G401.6 (cell line): ENCODE measurements around the gene KLHL29.

Experiments used
- FAIRE-seq: peaks from 2 replicates; lab custom pipeline; 2012; peaks lifted over from hg19 to GRCh38; lab: Jason Lieb, UNC

The KLHL29 gene

DNA sequence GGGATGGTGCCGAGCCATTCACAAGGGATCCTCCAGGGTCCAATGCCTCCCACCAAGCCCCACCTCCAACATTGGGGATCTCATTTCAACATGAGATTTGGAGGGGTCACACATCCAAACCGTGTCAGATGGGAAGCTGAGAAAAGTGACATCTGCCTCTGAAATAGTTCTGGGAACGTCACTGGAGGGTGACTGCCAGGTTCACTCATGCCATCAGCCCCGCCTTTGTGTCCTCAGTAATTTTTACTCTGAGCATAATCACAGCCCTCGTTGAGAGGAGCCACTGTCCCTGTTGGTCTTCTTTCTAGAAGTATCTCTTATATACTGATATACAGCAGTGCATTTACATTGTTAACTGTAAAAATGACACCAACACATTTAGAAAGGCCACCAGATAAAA, 67.4 kb downstream of the KLHL29 start:
- FAIRE-seq: no peak

DNA sequence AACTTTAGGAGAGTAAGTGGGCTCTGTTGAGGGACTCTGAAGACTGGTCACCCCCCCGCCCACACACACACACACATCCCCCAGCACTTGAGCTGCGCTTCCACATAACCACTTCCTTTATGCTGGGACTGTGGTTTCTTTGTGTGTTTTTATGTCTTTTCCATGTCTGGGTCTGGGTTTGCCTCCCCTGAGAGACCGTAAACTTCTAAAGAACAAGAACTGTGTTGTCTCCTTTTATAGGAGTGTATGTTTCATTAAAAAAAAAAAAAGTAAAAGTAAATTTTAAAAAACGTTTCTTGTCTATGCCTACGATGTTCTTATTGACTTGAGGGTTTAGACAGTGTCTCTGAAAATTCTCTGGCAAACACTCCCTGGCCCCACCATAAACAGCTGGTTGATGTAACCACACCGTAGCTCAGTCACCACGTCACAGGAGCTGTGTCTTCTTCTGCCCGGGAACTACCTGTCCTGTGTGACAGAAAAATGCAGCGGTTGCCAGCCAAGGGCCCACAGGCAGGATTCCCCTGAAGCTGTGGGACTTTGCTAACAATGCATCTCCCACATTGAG, 68.0 kb downstream of the KLHL29 start:
- FAIRE-seq: no peak

DNA sequence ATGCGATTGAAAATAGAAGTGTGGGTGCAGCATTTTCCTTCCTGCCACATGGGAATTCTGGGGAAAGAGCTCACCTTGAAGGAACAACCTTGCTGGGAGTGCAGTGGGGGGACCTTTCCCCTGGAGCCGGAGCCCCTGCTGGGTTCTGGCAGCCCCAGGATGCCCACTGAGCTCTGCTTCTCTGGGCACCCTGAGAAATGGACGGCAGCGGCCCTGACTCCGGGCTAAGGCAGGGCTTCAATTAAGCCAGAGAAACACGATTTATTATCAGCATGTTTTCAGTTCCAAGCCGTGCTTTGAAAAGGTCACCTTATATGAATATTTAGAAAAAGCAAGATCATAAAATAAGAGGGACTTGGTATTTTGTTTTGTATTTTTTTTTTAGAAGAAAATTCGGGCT, 68.5 kb downstream of the KLHL29 start:
- FAIRE-seq: no peak

DNA sequence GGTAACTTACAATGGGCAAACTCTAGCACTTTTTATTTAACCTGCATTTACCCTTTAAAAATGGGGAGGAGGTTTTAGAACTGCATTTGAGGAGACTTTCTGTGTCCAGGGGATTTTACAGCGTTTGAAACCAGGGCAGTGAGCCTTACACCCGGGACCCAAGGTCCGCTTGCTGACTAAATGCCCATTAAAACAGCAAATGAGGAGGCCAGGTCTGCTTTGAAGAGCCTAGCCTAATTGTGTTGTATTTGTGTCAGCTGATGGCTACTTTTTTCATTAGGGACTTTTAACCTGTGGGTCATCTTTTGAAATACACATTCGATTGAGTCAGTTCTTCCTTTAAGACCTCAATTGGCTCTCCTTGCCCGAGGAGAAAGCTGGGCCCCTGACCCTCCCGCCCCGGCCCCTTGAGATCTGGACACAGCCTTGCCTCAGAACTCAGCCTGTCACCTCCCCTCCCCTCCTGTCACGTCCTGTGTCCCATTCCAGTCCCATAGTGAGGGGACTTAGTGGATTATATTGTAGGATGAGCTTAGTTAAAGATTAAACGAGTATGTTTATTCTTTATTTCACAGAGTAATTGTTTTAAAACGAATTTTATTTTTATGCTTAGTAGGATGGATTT, 69.0 kb downstream of the KLHL29 start:
- no peak for FAIRE-seq

DNA sequence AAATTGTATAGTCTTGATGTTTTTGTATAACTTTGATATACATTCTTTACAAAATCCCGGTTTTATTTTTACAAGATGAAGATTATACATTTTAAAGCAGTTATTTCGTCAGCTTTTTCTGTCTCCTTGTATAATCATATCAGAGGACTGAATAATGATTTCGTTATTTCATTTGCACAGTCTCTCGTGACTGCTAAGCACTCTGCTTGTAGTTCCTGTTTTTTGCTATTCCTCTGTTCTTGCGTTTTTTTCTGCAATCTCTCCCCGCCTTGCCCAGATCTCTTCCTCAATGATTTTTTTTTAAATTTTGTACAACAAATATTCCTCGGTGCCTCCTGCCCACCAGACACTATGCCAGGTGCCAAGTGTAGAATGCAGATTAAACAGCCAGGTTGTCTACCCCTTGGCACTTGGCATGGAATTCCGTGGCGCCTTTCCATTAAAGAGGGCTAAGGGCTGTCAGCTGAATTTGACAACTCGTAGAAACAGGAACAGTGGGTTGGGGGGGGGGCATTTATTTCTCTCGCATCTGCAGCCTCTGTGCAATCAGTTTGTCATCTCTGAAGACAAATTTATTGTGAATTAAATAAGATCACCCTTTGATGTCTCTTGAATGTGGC, 69.6 kb downstream of the KLHL29 start:
- FAIRE-seq: no peak

DNA sequence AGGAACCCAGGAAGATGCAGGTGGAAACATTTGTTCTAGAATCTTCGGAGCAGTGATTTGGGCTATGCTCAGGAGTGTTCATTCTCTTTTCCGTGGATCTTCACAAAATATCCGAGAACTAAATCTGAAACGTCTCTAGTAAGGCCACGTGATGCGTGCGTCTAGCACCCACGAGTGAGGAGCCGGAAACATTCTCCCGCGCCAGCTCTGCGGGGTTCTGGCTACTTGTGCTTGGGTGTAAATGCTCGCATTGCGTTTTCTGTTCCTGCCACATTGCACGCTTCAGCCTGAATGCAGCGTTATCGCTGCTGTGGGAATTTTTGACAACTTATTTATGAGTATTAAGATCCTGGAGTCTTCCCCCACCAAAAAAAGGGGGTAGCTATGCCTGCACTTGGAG, 71.4 kb downstream of the KLHL29 start:
- no peak for FAIRE-seq

DNA sequence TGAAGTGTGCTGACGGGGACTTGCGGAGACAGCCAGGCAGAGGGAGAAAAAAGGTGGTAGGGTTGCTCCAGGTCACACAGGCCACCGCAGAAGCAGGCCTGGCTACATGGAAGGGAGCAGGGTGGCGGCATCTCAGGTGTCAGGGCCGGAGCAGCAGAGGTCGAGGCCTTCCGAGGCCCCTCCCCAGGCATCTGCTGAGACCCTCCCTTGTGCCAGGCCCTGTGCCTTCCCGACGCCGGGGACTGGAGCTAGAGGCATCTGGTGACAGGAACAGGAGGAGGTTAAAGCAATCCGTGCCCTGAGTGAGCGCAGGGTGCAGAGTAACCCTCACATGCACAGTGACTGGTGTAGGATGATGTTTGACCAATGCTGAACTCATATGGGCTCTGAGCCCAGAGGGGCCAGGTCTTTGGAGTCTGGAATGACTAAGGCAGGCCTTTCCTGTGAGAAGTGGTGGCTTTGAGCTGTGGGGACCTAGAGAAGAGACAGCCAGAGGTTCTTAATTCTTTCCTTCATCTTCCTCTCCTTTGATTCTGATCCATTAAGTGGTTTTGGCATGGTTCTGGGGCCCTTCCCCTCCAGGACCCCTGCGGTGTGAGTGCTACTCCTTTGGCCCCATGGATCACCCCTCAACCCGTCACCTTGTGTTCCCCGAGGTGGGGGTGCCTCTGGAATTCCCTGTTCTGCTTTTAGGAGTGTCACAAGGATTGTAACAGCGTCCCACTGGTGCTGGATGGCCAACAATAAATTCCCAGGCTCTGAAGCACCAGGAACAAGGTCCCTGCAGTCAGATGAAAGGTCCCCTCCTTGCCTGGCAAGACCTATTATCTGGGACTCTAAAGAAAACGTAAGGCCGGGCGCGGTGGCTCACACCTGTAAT, 72.1 kb downstream of the KLHL29 start:
- no peak for FAIRE-seq

DNA sequence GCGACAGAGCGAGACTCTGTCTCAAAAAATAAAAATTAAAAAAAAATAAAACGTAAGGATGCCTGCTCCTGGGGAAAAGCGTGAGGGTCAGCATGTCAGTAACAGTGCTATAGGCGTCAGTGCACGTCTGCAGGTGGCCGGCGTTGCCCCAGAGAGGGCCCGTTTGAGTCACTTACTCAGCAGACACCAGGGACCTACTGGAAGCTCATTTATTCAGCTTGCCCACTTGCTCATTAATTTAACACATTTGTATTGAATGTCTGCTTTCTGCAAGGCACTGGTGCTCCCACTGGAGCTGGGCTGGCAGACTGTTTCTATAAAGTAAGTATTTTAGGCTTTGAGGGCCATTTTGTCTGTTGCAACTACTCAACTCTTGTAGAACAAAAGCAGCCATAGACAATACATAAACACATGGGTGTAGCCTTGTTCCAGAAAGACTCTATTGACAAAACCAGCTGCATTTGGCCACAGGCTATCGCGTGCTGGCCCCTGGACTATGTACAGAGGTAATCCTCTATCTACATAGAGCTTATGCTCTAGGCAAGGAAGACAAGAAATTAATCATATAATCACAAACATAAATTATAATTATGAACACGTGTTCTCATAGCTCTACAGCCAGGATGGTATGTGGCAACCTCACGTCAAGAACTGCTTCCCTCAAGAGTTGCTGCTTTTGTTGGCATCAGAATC, 73.2 kb downstream of the KLHL29 start:
- no peak for FAIRE-seq

DNA sequence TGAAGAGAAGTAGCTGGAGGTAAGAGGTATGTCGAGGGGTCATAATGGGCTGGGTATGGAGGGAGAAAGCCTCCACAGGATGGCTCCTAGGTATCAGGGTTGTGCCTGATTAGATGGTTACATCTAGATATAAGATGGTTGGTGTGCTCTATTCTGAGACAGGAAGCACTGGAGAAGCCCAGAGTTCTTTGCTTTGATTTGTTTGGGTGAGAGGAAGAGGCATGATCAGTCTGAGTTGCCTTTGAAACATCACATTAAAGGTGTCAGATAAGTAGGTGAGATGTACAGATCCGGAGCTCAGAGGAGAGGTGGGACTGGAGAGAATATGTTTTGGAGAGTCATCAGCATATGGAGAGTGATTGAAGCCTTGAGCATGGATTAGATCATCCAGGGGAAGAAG, 74.1 kb downstream of the KLHL29 start:
- FAIRE-seq: no peak

DNA sequence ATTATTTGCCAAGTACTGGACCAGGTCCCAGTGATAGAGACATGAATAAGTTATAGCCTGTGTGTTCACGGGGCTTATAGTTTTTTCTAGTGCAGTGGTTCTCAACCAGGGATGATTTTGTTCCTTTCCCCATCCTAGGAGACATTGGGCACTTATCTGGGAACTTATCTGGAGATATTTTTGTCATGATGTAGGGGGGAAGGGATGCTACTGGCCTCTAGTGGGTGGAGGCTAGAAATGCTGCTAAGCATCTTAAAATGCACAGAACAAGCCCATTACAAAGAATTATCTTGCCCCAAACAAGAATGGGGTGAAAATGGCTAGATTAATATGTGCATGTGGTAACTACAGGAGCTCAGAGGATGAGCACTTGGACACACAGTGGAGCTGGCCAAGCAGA, 75.2 kb downstream of the KLHL29 start:
- FAIRE-seq: no peak

DNA sequence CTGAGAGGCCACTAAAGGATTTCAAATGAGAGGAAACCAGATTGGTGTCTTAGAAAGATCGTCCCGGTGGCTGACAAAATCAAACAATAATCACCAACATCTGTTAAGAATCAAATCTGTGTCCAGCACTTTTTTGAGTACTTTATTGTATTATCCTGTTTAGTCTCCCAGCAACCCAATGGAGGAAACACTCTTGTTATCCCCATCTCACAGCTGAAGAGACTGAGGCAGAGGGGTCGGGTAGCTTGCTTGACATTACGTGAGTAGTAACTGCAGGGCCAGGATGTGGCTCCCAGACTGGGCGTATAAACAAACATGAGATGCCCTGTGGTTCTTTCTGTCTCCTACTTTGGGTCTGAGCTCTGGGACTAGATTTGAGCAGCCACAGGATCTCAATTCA, 76.0 kb downstream of the KLHL29 start:
- FAIRE-seq: no peak

DNA sequence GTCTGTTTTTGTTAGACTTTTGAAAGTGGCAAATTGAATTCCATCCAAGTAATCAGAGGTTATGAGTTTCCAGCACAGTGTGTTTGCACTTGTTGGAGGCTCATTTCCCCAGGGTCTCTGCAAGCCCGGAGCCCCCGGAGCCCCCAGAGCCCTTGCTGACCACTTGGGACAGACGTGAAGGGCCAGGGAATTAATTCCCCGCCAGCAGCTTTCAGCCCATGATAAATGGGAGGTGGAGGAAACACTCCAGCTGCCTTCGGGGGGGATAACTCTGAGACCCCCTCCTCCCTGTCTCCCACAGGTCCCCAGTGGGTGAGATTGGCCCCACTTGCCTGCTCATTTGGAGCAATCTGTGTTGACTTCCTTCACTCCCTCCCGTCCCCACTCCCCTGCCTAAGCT, 79.2 kb downstream of the KLHL29 start:
- no peak for FAIRE-seq

DNA sequence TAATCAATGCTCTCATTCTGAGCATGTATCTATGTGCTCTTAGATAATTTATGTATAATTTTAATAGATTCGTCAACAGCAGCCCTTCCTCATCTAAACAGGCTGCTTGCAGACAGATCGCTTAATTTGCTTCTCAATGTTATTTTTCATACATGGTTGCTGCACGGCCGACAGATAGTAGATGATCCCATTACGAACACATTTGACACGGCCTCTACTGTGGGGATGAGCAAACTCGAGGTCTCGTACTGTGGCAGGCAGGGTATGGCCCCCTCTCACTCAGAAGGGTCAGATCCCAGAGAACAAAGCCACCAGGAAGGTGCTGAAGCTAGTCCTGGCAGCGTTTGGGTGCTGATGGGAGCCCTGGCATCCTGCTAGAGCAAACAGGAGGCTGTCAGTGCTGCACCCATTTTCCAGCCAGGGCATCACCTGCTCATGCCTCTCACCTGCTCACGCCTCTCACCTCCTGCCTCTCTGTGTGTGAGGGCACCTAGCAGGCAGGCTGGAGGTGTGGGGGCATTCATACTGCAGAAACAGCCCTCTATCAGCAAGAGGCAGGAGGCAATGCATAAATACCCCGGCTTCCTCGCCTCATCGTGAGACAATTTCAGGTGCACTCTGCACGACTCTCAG, 80.0 kb downstream of the KLHL29 start:
- no peak for FAIRE-seq

DNA sequence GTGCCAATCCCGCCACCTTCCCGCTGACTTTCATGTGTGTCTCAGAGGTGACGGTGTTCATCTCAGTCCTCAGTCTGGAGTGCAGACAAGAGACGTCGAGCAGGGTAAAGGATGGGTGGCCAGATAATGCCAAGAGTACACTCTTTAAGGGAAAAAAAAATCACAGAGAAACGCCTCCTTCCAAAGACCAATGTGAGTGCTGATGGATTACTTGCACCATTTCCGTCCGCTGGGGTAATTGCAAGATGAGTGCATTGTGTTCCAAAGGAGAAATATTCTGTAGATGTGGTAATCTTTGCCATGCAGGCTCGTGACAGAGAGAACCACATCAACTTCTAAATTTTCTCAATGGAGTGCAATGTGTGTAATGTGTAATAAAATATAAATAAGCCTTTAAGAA, 81.0 kb downstream of the KLHL29 start:
- no peak for FAIRE-seq

DNA sequence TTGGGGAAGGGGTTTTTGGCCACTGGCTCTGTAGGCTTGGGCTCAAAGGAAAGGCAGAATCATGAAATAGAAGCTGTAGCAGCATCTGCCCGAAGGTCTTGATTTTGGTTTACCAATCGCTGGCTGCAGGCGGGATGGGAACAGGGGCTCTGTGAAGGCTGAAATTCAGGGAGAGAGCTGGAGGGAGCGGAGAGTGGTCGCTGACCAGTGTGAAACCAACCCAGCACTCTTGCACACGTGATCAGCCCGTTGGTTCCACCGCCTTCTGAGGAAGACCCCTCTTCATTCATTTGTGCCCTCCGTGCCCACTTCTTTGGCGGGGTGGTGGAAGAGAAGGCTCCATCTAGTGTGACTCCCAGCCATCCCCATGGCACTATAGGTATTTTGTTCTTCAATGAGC, 82.6 kb downstream of the KLHL29 start:
- FAIRE-seq: no peak

DNA sequence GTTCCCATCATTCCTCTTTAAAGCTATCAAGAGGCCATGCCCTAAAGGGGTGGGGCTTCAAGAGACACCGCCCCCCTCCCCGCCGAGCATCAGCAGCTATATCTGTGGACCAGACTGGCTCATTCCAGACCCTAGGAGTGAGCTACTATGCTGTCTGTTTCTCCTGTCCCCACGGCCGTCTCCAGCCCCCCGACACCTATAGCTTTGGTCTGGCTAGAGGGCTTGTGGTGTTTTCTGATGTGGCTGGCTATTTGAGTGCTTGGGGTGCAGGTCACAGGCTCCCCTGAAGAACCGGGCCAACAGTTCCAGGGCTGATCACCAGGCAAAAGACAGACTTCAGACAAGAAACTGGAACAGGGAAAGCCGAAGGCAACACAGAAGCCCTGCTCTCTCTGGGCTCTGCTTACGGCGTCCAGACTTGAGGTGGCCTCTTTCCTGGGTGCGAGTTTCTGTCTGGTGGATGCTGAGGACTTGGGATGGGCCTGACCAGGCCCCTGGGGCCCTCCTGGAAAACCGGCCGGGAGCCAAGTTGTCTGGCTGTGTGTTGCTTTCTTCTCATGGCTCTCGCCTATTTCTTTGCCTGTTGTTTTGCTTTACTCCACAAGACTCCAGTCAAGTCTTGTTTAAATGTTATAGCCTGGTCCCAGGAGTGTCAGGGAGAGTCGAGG, 83.6 kb downstream of the KLHL29 start:
- no peak for FAIRE-seq

DNA sequence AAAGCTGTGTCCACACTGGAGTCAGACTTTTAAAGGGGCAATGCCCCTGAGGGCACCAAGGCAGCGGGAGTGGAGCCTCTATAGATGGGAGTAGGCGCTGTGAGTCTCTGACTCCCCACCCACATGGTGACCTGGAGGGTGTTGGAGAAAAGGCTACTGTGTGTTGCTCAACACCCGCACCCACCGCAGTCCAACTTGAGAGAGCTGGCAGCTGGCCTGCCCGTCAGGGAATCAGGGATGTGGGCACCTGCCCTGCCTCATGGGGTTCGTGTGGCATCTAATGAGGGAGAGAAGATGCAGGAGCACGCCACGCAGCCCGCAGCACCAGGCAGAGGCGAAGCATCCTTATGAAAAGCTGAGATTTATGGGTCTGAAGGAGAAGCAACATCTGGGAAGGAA, 84.2 kb downstream of the KLHL29 start:
- FAIRE-seq: no peak

DNA sequence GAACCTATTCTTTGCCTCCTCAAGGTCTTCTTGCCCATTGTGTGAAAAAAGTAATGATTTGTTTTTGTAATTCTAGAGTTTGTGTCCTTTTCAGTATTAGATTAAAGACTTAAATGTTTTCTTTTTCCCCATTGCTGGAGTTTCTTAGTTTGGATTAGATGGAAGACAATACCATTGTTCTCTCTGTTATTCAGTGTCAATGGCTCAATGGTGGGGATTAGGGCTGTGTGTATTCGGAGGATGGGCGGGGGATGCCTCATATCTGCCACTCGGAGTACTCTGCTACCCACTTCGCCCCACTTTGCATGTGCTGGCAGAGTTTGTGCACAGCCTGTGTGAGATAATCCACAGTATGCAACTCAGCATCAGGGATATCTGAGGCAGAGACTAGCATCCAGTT, 90.1 kb downstream of the KLHL29 start:
- FAIRE-seq: no peak

DNA sequence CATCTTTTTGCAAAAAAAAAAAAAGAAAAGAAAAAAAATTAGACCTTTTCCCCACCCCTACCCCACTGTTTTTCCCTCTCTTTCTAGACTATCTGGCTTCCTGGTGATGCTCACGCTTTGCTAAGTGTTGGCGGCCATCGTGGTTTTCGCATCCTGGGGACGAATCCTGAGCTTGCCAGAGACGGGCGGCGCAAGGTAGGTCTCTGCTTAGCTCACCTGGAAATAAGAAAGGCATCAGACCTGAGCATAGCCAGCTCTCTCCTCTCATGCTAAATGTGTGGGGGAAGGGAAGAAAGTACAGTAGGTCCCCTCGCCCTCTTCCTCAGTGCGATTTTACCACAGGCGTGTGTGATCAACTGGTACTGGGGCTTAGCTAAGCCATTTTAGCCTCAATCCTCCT, 90.5 kb downstream of the KLHL29 start:
- no peak for FAIRE-seq

DNA sequence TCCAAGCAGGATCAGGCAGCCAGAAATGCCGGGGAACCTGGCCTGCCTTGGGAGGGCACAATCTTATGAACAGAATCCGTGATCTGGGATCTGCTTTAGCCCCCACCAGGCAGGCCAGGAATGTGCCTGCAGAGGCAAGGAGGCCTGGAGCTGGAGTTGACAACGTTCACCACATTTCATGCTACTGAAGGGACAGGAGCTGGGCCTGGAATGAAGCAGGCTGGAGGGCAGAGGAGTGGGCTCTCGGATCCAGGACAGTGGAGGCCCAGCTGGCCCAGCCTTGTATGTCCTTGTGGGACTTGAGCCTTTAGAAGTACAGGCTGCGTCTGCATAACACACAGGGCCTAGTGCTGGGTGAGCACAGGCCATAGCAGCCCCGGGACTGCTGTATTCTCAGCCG, 91.8 kb downstream of the KLHL29 start:
- FAIRE-seq: no peak

DNA sequence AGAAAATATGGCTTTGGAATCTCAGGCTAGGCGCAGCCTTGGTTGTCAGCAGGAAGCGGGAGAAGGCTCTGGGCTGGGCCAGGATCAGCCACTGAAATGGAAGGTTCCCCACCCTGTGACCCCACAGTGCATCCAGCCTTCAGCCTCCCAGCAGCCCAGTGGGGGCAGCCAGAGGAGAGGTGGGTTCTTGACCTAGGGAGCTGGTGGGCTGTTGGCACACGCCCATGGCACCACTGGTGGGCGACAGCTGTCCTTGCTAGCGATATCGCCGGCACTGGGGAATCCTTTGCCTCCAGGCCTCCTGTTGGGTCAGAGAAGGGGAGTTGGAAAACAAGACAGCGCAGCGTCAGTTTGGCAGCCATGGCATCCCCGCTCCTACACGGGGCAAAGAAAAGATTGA, 92.4 kb downstream of the KLHL29 start:
- FAIRE-seq: no peak
